Measurements from ENCODE around the gene BAZ2A.
A peak's percentile ranks its signal among the peaks of the same experiment; 100 is the strongest.

The BAZ2A gene

GRCh38 chr12:56634837-56635791, 5.0 kb upstream of the BAZ2A start:
- ATAC-seq: peak; percentile 40 to 44

- no peak for ATAC-seq
These were observed 4.2 kb upstream of the BAZ2A start for GRCh38 chr12:56634242-56634836.

- no peak for ATAC-seq
These were observed 3.5 kb upstream of the BAZ2A start for GRCh38 chr12:56633468-56634241.

- ATAC-seq: no peak
These were observed 2.8 kb upstream of the BAZ2A start for GRCh38 chr12:56632701-56633467.

GRCh38 chr12:56631790-56632700, 1.9 kb upstream of the BAZ2A start:
- no peak for ATAC-seq

GRCh38 chr12:56629459-56630179, 507 bp downstream of the BAZ2A start:
- ATAC-seq: peak; percentile 12 to 14

- peak; percentile 12 to 16 for ATAC-seq
These were observed 1.3 kb downstream of the BAZ2A start for GRCh38 chr12:56628671-56629458.

- ATAC-seq: no peak
These were observed 3.4 kb downstream of the BAZ2A start for GRCh38 chr12:56626701-56627100.

GRCh38 chr12:56622535-56622934, 7.6 kb downstream of the BAZ2A start:
- no peak for ATAC-seq

- no peak for ATAC-seq
These were observed 13.2 kb downstream of the BAZ2A start for GRCh38 chr12:56616925-56617324.

- no peak for ATAC-seq
These were observed 13.9 kb downstream of the BAZ2A start for GRCh38 chr12:56616244-56616643.

- ATAC-seq: no peak
These were observed 15.5 kb downstream of the BAZ2A start for GRCh38 chr12:56614627-56615026.

GRCh38 chr12:56604355-56604754, 25.8 kb downstream of the BAZ2A start:
- no peak for ATAC-seq

- ATAC-seq: no peak
These were observed 27.9 kb downstream of the BAZ2A start for GRCh38 chr12:56602239-56602638.

- peak in 1 of 2 donors; percentile 53 for ATAC-seq
These were observed 28.6 kb downstream of the BAZ2A start for GRCh38 chr12:56601503-56601902.

GRCh38 chr12:56600753-56601152, 29.4 kb downstream of the BAZ2A start:
- ATAC-seq: no peak

- no peak for ATAC-seq
These were observed 30.3 kb downstream of the BAZ2A start for GRCh38 chr12:56599797-56600196.

- ATAC-seq: no peak
These were observed 31.1 kb downstream of the BAZ2A start for GRCh38 chr12:56599041-56599440.

GRCh38 chr12:56596815-56597214, 33.3 kb downstream of the BAZ2A start:
- no peak for ATAC-seq

Data from activated CD4-positive, CD25-positive, alpha-beta regulatory T cell treated with anti-CD3 and anti-CD28 coated beads, Interleukin-2, amount 50 U/mL, for 24 hours (primary cell).